ENCODE measurements around the gene PDCD10.

The PDCD10 gene

GRCh38 chr3:167735233-167736138 is 794 bp upstream of the PDCD10 start, which contains the start of gene SERPINI1:
TSS of gene SERPINI1 (plus strand) at chr3:167735721. CDS start at chr3:167789129, 53,408 bp downstream.
- DNase-seq (ENCODE audit: low read depth in 2 of 2) = peak; percentile 26 to 41

GRCh38 chr3:167733961-167734497 is 663 bp downstream of the PDCD10 start:
- no peak for DNase-seq (ENCODE audit: low read depth in 2 of 2)

GRCh38 chr3:167732313-167733065 is 2.2 kb downstream of the PDCD10 start:
- no peak for DNase-seq (ENCODE audit: low read depth in 2 of 2)

- no peak for DNase-seq (ENCODE audit: low read depth in 2 of 2)
Observed at GRCh38 chr3:167731393-167731792, 3.3 kb downstream of the PDCD10 start.

GRCh38 chr3:167729591-167729990 is 5.1 kb downstream of the PDCD10 start:
- DNase-seq (ENCODE audit: low read depth in 2 of 2) = no peak

GRCh38 chr3:167728632-167729323 is 5.9 kb downstream of the PDCD10 start:
- no peak for DNase-seq (ENCODE audit: low read depth in 2 of 2)

GRCh38 chr3:167728176-167728575 is 6.5 kb downstream of the PDCD10 start:
- DNase-seq (ENCODE audit: low read depth in 2 of 2) = no peak

GRCh38 chr3:167723872-167724271 is 10.8 kb downstream of the PDCD10 start:
- DNase-seq (ENCODE audit: low read depth in 2 of 2) = no peak

- DNase-seq (ENCODE audit: low read depth in 2 of 2) = no peak
Observed at GRCh38 chr3:167723025-167723512, 11.6 kb downstream of the PDCD10 start.

- no peak for DNase-seq (ENCODE audit: low read depth in 2 of 2)
Observed at GRCh38 chr3:167718582-167718981, 16.1 kb downstream of the PDCD10 start.

GRCh38 chr3:167716920-167717319 is 17.8 kb downstream of the PDCD10 start:
- DNase-seq (ENCODE audit: low read depth in 2 of 2) = no peak

GRCh38 chr3:167714871-167715270 is 19.8 kb downstream of the PDCD10 start:
- DNase-seq (ENCODE audit: low read depth in 2 of 2) = no peak

- DNase-seq (ENCODE audit: low read depth in 2 of 2) = no peak
Observed at GRCh38 chr3:167712445-167712844, 22.2 kb downstream of the PDCD10 start.

- DNase-seq (ENCODE audit: low read depth in 2 of 2) = no peak
Observed at GRCh38 chr3:167711439-167711838, 23.3 kb downstream of the PDCD10 start.

GRCh38 chr3:167710552-167710951 is 24.1 kb downstream of the PDCD10 start:
- DNase-seq (ENCODE audit: low read depth in 2 of 2) = no peak

GRCh38 chr3:167709690-167710089 is 25.0 kb downstream of the PDCD10 start:
- DNase-seq (ENCODE audit: low read depth in 2 of 2) = no peak

GRCh38 chr3:167705840-167706239 is 28.9 kb downstream of the PDCD10 start:
- DNase-seq (ENCODE audit: low read depth in 2 of 2) = no peak

- DNase-seq (ENCODE audit: low read depth in 2 of 2) = no peak
Observed at GRCh38 chr3:167700926-167701325, 33.8 kb downstream of the PDCD10 start.

- DNase-seq (ENCODE audit: low read depth in 2 of 2) = no peak
Observed at GRCh38 chr3:167700046-167700445, 34.6 kb downstream of the PDCD10 start.

GRCh38 chr3:167694121-167694520 is 40.6 kb downstream of the PDCD10 start:
- no peak for DNase-seq (ENCODE audit: low read depth in 2 of 2)

- DNase-seq (ENCODE audit: low read depth in 2 of 2) = no peak
Observed at GRCh38 chr3:167691366-167691765, 43.3 kb downstream of the PDCD10 start.

Measured in stimulated activated CD4-positive, alpha-beta T cell treated with anti-CD3 and anti-CD28 coated beads, Interleukin-1b, Interleukin-23, amount 100 ng/mL, for 1 hour (primary cell).